ENCODE results near the gene NUP153.
"Not testable (repeated sequence)": the region's sequence is repeated elsewhere in the genome, so short reads cannot be mapped to it uniquely, and the experiment has no call there.

NUP153 gene

DNA sequence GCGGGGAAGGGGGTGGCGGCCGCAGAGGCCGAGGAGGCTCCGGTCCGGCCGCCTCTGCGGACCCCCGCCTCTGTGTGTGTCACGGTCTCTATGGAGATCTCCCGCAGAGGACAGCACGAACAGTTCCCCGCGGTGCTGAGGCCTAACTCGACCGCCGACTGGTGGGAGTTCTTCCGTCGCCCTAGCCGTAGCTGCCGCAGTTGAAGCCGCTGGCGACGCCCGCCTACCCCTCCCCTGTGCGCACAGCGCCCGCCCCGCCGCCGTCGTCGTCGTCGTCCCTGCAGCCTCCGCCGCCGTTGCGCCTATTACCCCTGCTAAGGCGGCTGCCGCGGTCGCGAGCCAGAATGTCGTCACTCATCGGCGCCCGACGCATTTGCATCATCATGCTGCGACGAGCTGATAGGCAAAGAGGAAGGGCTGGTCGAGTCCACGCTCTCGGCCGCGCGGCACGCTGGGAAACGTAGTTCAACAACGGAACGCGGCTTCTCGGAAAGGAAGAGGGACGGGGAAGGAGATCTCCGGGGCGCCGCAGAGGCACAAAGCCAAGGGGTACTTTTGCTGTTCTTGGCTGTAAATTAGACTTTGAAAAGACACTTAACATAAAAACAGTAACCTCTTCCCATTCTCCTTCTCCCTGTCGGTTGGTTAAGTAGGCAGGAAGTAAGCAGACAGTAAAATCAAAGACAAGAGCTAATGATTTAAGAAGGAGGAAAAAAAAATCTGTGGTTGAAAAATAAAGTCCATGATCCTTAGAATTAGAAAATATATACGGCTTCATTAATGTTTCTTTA is at the start of gene NUP153:
Gene NUP153, minus strand, starts transcription at position 346 of the 791 bp plus-strand sequence. CDS start 538 bp downstream, outside the sequence.
- peak; percentile 97 for DNase-seq (ENCODE audit: low read depth)

DNA sequence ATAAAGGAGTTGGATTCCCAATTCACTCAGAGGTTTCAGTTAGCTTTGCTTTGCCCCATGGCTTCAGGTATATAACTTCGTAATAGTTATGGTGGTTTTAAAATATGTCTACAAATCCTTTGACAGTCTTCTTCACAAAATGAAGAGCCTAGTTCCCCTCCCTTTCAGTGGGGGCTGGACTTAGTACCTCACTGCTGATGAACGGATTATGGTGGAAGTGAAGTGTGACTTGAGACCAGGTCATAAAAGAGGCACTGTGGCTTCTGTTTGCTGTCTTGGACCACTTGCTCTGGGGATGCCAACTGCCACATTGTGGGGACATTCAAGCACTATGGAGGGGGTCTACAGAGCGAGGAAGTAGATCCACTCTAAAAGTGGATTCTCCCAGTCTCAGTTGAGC is 47.5 kb upstream of the NUP153 start:
- no peak for DNase-seq (ENCODE audit: low read depth)

GRCh38 chr6:17745324-17745723 is 38.6 kb upstream of the NUP153 start:
- DNase-seq (ENCODE audit: low read depth) = not testable (repeated sequence)

GRCh38 chr6:17744757-17745308 is 38.1 kb upstream of the NUP153 start:
- not testable (repeated sequence) for DNase-seq (ENCODE audit: low read depth)

GRCh38 chr6:17744019-17744756 is 37.5 kb upstream of the NUP153 start:
- no peak for DNase-seq (ENCODE audit: low read depth)

GRCh38 chr6:17741507-17741906 is 34.8 kb upstream of the NUP153 start:
- DNase-seq (ENCODE audit: low read depth) = no peak

DNA sequence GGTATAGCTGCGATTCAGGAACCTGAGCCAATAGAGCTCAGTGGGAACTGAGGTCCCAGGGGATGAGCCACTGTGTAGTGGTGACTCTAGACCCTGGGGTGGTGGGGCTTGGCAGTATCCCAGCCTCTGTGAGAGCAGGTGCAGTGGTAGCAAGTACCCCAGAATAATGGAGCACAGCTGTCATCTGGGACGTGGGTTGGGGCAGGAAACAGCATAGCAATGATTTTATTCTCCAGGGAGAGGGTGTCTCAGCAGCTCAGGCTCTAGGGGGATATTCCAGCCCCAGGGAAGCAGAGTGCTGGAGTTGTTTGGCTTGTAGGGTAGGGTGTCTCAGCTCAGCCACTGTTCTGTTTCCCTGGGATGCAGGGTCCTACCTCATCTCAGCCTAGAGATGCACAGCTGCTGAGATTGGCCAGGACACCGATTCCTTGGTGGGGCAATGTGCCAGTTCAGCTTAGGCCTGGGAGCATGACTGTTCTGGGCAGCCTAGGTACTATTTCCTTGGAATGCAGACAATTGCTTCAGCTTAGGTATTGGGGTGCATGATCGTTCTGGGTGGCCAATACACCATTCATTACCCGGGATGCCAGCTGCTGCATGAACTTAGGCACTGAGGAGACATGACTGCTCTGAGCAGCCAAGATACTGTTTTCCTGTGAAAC is 34.0 kb upstream of the NUP153 start:
- DNase-seq (ENCODE audit: low read depth) = no peak

DNA sequence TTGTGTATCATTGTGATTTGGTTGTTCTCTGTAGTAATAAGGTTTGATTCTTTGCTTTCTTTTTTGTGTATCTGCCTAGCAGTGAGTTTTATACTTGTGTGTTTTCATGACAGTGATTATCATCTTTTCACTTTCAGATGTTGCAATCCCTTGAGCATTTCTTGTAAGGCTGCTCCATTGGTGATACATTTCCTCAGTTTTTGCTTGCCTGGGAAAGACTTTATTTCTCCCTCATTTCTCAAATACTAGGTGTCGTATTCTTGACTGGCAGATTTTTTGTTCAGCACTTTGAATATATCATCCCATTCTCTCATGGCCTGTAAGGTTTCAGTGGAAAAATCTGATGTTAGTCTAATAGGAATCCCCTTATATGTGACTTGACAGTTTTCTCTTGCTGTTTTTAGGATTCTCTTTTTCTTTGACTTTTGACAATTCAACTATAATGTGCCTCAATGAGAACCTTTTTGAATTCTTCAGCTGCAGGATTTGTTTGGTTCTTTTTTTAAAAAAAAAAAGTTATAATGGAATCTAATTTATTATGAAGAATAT is 31.1 kb upstream of the NUP153 start:
- no peak for DNase-seq (ENCODE audit: low read depth)

DNA sequence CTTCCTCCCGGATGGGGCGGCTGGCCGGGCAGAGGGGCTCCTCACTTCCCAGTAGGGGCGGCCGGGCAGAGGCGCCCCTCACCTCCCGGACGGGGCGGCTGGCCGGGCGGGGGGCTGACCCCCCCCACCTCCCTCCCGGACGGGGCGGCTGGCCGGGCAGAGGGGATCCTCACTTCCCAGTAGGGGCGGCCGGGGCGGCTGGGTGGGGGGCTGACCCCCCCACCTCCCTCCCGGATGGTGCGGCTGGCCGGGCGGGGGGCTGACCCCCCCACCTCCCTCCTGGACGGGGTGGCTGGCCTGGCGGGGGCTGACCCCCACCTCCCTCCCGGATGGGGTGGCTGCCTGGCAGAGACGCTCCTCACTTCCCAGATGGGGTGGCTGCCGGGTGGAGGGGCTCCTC is 28.6 kb upstream of the NUP153 start:
- not testable (repeated sequence) for DNase-seq (ENCODE audit: low read depth)

- peak; percentile 16 for DNase-seq (ENCODE audit: low read depth)
Measured at GRCh38 chr6:17730078-17730704, 23.5 kb upstream of the NUP153 start.

DNA sequence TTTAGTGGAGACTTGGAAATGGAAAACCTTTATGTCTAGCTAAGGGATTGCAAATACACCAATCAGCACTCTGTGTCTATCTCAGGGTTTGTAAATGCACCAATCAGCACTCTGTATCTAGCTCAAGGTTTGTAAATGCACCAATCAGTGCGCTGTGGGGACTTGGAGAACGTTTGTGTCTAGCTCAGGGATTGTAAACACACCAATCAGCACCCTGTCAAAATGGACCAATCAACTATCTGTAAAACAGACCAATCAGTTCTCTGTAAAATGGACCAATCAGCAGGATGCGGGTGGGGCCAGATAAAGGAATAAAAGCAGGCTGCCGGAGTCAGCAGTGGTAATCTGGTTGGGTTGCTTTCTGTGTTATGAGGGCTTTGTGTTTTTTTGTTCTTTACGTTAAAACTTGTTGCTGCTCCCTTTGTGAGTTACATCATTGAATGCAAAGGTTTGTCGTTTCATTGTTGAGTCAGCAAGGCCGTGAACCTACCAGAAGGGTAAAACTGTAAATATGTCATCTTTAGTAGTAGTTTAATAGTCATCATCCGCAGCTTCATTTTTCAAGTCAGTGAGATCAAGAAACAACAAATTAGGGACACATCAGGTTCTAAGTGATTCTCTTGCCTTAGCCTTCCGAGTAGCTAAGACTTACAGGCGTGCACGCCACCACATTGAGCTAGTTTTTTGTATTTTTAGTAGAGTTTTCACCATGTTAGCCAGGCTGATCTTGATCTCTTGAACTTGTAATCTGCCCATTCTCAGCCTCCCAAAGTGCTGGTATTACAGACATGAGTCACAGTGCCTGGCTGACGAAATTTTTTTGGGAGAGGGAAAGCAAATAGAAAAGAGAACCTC is 22.7 kb upstream of the NUP153 start:
- no peak for DNase-seq (ENCODE audit: low read depth)

- no peak for DNase-seq (ENCODE audit: low read depth)
Measured at GRCh38 chr6:17728551-17729222, 22.0 kb upstream of the NUP153 start.

- DNase-seq (ENCODE audit: low read depth) = peak; percentile 60
Measured at GRCh38 chr6:17725083-17725482, 18.4 kb upstream of the NUP153 start.

GRCh38 chr6:17724341-17724740 is 17.6 kb upstream of the NUP153 start:
- peak; percentile 37 for DNase-seq (ENCODE audit: low read depth)

GRCh38 chr6:17721671-17722070 is 14.9 kb upstream of the NUP153 start:
- DNase-seq (ENCODE audit: low read depth) = no peak

- no peak for DNase-seq (ENCODE audit: low read depth)
Measured at GRCh38 chr6:17719323-17720041, 12.8 kb upstream of the NUP153 start.

GRCh38 chr6:17716221-17716620 is 9.5 kb upstream of the NUP153 start:
- DNase-seq (ENCODE audit: low read depth) = no peak

GRCh38 chr6:17714879-17715851 is 8.4 kb upstream of the NUP153 start:
- DNase-seq (ENCODE audit: low read depth) = peak; percentile 95

Measured in iris pigment epithelial cell (primary cell).